GM18499 (cell line): Measurements from ENCODE around the gene PDCD11.
"Not testable (repeated sequence)": the region's sequence is repeated elsewhere in the genome, so short reads cannot be mapped to it uniquely, and the experiment has no call there.

Source experiments
- ATAC-seq: cut with Tn5 transposase; IDR thresholded peaks from one replicate; pipeline ENCODE4 v1.9.1; 2021; ENCODE audit warnings: moderate number of reproducible peaks; ENCODE audit not compliant: insufficient read depth, unreplicated experiment

The PDCD11 gene, protein sequence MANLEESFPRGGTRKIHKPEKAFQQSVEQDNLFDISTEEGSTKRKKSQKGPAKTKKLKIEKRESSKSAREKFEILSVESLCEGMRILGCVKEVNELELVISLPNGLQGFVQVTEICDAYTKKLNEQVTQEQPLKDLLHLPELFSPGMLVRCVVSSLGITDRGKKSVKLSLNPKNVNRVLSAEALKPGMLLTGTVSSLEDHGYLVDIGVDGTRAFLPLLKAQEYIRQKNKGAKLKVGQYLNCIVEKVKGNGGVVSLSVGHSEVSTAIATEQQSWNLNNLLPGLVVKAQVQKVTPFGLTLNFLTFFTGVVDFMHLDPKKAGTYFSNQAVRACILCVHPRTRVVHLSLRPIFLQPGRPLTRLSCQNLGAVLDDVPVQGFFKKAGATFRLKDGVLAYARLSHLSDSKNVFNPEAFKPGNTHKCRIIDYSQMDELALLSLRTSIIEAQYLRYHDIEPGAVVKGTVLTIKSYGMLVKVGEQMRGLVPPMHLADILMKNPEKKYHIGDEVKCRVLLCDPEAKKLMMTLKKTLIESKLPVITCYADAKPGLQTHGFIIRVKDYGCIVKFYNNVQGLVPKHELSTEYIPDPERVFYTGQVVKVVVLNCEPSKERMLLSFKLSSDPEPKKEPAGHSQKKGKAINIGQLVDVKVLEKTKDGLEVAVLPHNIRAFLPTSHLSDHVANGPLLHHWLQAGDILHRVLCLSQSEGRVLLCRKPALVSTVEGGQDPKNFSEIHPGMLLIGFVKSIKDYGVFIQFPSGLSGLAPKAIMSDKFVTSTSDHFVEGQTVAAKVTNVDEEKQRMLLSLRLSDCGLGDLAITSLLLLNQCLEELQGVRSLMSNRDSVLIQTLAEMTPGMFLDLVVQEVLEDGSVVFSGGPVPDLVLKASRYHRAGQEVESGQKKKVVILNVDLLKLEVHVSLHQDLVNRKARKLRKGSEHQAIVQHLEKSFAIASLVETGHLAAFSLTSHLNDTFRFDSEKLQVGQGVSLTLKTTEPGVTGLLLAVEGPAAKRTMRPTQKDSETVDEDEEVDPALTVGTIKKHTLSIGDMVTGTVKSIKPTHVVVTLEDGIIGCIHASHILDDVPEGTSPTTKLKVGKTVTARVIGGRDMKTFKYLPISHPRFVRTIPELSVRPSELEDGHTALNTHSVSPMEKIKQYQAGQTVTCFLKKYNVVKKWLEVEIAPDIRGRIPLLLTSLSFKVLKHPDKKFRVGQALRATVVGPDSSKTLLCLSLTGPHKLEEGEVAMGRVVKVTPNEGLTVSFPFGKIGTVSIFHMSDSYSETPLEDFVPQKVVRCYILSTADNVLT (N-terminal part only)

DNA sequence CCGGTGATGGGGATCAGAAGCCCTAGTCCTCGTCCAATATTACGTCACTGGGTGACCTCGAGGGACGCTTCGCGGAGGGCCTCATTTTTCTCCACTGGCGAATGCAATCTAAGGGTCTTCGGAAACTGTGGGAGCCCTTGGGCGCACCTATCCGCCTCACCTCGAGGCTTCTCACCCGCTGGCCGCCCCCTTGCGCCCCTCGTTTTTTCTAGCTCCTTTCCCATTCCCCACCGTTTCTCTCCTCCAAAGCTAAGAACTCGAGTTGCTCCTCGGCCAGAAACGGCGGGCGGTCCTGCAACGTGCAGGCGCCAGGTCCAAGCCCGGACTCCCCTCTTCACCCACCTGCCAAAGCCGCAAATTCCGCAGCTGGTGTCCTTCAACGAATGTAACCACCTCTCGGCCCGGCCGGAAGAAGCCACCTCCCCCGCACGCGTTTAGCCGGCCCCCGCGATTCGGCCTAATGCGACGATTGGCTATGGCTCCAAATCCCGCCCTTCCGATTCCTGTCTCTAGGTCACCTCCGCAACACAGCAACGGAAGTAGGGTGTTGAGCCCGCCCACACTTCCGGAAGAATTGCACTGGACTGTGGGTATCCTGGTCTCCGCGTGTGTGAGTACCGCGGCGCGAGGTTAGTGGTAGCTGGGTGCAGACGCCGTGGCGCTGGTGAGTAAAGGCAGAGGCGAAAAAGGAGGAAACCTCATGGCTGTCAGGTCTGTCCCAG lies at the start of gene PDCD11, which contains the start of gene ATP5MK:
TSS of gene PDCD11 (plus strand) at position 560 of the 722 bp plus-strand sequence. CDS start 1,801 bp downstream, outside the sequence.
TSS of gene ATP5MK (minus strand) at position 409 of the 722 bp plus-strand sequence. CDS start 4,018 bp downstream, outside the sequence.
- ATAC-seq: peak; percentile 89

DNA sequence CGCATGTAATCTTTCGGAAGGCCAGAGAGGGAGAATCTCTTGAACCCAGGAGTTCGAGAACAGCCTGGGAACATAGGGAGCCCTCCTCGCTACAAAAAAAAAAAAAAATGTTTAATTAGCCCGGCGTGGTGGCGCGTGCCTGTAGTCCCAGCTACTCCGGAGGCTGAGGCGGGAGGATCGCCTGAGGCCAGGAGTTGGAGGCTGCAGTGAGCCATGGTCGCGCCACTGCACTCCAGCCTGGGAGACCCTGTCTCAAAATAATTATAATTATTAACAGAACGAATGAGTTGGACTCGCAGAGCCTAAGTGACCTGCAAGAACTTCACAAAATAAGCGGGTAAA lies 46.3 kb upstream of the PDCD11 start:
- no peak for ATAC-seq

DNA sequence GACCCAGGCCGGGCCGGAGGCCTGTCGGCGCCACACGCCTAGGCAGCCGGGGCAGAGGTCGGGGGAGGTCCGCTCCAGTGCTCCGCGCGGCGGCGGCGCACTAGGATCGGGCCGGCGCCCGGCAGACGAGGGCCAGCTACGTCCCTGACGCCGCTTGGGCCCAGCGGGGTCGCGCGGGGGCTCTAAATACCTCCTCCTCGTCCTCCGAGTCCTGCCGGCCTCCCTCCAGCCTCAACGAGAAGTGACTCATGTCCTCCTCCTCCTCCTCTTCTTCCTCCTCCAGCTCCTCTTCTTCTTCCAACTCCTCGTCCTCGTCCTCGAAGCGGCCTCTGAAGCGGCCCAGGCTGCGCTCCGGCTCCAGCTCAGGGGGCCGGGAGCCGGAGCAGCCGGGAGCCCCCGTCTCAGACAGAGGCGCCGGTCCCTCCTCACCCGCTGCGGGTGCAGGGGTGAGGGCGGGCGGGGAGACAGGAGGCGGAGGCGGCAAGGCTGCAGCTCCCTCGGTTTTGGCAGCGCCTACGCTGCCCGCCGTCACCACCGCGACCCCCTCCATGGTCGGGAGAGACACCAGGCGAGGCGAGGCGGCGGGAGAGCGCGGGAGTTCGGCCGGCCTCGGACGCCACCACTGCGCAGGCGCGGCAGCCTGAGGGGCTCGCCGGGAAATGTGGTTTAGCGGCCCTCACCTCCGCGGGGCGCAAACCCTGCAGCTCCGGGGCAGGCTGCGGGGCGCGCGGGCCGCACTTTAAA lies 45.7 kb upstream of the PDCD11 start, which contains the start of gene PCGF6:
TSS of gene PCGF6 (minus strand) at position 624 of the 744 bp plus-strand sequence. CDS start at position 550, 74 bp downstream.
- no peak for ATAC-seq

DNA sequence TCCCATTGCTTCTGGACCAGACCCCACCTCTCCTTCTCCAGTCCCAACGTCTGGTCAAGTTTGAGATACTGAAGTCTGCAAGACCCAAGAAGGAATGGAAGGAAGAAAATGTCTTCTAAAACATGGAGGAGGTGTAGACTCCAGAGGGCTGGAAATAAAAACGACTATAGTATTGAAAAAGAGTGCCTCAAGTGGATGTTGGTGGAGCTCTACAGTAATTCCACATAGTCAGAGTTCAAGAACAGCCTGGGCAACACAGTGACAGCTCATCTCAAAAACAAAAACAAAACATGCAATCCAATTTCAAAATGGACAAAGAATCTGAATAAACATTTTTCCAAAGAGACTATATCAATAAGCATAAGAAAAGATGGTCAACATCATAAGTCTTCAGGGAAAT lies 43.1 kb upstream of the PDCD11 start:
- ATAC-seq: no peak

DNA sequence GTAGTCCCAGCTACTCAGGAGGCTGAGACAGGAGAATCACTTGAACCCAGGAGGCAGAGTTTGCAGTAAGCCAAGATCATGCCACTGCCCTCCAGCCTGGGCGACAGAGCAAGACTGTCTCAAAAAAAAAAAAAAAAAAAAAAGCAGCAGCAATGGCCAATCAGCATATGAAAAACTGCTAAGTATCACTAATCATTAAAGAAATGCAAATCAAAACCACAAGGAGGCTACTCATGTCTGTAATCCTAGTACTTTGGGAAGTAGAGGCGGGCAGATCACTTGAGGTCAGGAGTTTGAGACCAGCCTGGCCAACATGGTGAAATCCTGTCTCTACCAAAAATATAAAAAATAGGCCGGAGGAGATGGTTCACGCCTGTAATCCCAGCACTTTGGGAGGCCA lies 41.9 kb upstream of the PDCD11 start:
- not testable (repeated sequence) for ATAC-seq

DNA sequence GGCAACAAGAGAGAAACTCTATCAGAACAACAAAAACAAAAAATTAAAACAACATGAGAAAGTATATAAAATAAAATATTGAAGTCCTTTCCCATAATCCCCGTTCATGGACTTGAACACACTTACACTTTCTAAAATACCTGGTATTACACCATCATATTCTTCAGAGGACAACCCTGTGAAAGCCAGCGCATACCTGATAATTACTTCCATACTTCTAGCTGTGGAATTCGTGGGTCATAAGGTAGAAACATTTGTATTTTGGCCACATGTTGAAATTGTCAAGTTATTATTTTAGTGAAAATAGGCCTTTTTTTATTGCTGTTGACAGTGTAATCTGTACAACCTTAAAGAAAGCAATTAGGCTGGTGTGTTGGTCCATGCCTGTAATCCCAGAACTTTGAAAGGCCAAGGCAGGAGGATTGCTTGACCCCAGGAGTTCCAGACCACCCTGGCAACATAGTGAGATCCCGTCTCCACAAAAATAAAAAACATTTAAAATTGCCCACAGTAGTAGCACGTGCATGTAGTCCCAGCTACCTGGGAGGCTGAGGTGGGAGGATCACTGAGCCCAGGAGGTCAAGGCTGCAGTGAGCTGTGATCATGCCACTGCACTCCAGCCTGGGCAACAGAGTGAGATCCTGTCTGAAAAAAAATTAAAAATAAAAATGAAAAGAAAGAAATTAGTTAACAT lies 40.4 kb upstream of the PDCD11 start:
- no peak for ATAC-seq

DNA sequence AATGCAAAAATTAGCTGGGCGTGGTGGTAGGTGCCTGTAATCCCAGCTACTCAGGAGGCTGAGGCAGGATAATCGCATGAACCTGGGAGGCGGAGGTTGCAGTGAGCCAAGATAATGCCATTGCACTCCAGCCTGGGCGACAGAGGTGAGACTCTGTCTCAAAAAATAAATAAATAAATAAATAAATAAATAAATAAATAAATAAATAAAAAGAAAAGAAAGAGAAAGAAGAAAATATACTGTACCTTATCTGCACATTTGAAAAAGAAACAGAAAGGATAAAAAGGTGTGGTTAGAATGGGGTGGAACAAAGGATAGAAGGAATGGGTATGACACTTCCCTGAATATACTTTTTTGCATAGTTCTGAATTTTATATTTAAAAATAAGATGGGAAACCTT lies 36.9 kb upstream of the PDCD11 start:
- not testable (repeated sequence) for ATAC-seq

DNA sequence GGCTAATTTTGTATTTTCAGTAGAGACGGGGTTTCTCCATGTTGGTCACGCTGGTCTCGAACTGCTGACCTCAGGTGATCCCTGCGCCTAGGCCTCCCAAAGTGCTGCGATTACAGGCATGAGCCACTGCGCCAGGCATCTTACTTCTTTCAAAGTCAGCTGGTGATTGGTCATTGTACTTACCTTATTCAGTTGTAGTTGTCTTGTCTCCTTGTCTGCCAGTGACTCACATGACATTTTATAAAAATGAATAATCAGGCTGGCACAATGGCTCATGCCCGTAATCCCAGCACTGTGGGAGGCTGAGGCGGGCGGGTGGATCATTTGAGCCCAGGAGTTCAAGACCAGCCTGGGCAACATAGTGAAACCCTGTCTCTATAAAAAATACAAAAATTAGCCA lies 35.6 kb upstream of the PDCD11 start:
- ATAC-seq: not testable (repeated sequence)

DNA sequence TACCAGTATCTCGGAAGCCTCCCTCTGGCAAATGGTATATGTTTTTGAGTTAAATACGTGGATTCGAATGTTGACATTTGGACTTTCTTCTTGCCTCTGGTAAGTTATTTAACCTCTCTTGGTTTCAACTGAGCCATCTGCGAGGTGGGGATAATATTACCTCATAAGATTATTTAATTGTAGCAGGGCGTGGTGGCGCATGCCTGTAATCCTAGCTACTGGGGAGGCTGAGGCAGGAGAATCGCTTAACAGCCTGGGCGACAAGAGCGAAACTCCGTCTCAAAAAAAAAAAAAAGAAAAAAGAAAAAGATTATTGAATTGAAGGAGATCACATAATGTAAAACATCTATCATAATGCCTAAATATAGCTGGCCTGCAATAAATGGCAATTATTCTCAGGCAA lies 29.0 kb upstream of the PDCD11 start:
- ATAC-seq: no peak

DNA sequence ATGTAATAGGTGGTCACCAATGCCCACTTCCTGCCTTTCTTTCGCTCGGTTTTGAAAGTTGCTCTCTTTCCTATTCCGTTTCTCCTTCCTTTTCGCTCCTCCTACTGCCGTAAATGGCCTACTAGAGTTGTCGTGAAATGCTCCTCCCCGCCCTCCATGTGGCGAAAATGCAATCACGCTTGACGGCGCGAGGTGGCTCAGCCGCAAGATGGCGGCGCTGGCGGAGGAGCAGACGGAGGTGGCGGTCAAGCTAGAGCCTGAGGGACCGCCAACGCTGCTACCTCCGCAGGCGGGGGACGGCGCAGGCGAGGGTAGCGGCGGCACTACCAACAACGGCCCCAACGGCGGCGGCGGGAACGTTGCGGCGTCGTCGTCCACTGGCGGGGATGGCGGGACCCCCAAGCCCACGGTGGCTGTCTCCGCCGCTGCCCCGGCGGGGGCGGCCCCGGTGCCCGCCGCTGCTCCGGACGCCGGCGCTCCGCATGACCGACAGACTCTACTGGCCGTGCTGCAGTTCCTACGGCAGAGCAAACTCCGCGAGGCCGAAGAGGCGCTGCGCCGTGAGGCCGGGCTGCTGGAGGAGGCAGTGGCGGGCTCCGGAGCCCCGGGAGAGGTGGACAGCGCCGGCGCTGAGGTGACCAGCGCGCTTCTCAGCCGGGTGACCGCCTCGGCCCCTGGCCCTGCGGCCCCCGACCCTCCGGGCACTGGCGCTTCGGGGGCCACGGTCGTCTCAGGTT lies 28.5 kb upstream of the PDCD11 start, which contains the start of gene TAF5:
TSS of gene TAF5 (plus strand) at position 195 of the 737 bp plus-strand sequence. CDS start at position 209, 14 bp downstream.
- peak; percentile 45 for ATAC-seq

DNA sequence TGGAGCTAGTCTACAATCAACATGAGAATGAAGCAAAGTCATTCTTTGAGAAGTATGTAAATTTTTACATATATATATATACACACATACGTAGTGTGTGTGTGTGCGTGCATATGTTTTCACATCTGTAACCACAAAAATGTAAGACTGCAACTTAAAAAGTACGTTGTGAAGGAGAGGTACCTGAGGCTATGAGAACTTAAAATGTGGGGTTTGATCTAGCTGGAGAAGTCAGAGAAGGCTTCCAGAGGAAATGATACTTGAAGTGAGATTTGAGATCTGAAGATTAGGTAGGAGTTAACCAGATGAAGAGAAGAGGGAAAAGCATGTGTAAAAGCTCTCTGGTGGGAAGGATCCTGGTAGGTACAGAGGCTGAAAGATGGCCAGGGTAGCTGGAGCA lies 22.9 kb upstream of the PDCD11 start:
- ATAC-seq: no peak

DNA sequence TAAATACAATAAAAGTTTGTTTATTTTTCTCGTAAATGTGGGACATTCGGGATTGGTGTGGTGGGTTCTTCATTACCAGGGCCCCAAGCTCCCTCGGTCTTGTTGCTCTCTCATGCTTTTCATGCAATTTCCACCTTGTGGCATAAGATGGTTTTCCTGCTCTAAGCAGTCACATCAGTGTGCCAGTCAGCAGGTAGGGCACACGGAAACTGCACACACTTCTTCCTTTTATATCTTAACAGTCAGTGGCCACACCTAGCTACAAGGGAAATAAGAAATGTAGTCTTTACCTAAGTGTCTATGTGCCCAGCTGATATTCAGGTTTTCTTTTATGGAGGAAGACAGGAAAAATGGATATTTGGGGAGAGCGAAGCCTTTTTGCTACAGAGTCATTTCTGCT lies 22.2 kb upstream of the PDCD11 start:
- ATAC-seq: no peak

DNA sequence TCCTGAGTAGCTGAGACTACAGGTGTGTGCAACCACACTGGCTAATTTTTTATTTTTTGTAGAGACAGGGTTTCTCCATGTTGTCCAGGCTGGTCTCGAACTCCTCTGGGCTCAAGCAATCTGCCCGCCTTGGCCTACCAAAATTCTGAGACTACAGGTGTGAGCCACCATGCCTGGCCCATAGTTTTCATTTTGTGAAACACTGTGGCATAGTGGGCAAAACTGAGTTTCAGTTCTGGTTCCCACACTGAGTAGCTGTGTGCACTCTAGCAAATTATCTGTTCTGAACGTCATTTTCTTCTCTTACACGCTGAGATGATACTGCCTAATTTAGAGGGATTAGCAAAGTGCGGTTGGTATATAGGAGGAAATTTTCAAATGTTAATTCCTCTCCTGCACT lies 13.7 kb upstream of the PDCD11 start:
- ATAC-seq: peak; percentile 49

DNA sequence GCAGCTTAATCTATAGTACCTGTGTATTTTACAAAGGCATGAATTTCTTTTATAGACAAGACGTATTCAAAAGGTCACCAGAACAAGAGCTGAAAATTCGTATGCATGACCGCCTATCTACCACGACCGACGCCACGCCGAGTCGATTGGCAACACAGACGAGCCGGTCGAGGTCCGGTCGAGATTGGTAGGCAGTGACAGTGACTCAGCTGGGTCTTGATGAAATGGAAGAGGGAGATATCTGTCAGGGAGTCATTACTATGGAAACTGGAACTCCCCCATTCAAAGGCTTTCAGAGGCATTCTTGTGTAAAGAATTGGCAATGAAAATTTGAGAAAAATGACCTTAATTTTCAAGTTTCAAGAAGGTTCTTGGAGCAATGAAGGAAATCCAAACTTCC lies 2.2 kb upstream of the PDCD11 start:
- ATAC-seq: no peak

DNA sequence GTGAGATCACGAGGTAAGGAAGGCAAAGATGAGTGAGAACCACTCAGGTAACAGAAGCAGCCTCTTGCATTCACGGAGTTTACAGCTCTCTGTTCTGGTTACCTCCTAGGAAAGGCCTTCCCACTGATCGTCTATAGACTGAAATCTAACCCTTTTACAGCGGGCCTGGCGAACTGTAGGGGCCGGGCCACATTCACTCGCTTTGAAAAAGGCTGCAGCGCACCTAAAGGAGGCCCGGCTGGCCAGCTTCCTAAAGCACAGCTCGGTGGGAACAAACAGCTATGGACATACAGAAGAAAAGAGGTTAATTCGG lies 716 bp upstream of the PDCD11 start:
- no peak for ATAC-seq

DNA sequence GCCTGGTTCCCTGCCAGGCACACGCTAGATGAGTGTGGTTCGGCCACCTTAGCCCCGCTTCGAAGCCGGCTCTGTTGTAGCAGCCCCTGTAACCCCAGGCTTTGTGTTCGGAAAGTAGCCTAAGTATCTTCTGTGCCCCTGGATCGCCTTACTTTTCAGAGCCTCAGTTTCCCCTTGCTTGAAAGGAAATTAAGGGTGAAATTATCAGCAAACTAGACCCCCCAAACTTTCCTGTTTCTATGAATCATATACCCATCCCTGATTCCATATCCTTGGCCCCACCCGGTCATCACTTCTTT lies 312 bp downstream of the PDCD11 start:
- ATAC-seq: no peak

DNA sequence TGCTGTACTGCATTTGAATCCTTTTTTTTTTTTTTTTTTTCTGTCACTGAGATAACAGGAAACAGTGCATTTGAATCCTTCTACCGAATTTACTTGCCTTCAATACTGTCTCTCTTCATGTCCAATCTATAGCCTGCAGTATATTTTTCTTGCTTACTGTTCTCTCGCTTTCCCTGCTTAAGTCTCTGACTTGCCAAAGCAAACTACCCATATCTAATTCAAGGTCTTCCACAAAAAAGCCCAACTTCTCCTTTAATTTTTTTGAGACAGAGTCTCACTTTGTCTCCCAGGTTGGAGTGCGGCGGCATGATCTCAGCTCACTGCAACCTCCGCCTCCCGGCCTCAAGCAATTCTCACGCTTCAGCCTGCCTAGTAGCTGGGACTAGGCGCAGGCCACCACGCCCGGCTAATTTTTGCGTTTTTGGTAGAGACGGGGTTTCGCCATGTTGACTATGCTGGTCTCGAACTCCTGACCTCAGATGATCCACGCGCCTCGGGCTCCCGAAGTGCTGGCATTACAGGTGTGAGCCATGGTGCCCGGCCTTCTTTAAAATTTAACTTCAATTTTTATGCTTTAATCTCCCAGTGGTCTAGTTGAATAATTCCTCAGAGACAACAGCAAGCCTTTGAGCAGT lies 882 bp downstream of the PDCD11 start:
- no peak for ATAC-seq

DNA sequence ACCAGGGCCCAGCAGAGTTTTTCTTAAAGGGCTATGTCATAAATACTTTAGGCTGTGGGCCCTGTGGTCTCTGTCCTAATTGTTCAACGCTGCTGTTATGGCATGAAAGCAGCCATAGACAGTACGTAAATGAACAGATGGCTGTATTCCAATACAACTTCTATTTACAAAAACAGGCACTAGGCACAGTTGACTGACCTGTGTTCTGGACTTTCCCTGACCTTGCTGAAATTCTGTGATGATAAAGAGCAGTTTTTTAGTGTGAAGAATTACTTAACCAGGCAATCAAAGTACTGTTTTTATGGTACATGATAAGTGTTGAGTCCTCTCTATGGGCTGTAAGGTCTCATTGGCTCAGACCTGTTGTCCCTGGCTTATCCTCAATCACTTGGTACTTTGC lies 17.1 kb downstream of the PDCD11 start:
- ATAC-seq: no peak
